Testis (tissue), 2 donors: ENCODE results near the gene FUT1.

Experiments
- POLR2A ChIP-seq: fragments of 450-650 bp; IDR thresholded peaks from one replicate; pipeline ENCODE4 v1.6.1; 2017; ENCODE audit warnings: antibody characterized with exemption, mild to moderate bottlenecking, moderate library complexity
- TF ChIP-seq, protein P1 (sequence below), 3 experiments: fragments of 450-650 bp in 2 of 3; fragments of 200-600 bp in 1 of 3; sonication (generic) in 1 of 3; IDR thresholded peaks; one replicate each; pipeline ENCODE4 v1.5.1; 2016 to 2019; ENCODE audit warnings: antibody characterized with exemption in 3 of 3, mild to moderate bottlenecking in 2 of 3, moderate library complexity in 1 of 3

DNA sequence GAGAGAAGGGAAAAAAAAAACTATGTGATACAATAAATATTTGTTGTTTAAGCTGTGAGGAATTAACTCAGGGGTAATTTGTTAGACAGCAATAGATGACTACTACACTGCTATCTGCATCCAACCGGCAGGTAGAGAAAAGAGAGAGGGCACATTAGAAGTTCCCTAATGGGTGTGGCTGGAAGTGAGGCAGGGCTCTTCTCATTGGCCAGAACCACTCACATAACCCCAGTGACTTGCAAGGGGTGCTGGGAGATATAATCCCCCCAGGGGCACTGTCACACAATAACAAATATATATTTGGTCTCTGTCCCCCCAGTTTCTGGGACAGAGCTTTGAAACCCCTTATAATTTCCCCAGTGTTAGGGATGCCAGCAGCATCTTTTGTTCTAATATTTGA, 27.2 kb upstream of the FUT1 start:
- TF ChIP-seq, protein P1, sequence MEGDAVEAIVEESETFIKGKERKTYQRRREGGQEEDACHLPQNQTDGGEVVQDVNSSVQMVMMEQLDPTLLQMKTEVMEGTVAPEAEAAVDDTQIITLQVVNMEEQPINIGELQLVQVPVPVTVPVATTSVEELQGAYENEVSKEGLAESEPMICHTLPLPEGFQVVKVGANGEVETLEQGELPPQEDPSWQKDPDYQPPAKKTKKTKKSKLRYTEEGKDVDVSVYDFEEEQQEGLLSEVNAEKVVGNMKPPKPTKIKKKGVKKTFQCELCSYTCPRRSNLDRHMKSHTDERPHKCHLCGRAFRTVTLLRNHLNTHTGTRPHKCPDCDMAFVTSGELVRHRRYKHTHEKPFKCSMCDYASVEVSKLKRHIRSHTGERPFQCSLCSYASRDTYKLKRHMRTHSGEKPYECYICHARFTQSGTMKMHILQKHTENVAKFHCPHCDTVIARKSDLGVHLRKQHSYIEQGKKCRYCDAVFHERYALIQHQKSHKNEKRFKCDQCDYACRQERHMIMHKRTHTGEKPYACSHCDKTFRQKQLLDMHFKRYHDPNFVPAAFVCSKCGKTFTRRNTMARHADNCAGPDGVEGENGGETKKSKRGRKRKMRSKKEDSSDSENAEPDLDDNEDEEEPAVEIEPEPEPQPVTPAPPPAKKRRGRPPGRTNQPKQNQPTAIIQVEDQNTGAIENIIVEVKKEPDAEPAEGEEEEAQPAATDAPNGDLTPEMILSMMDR (IDR thresholded peaks at IDR 0.05): no peak
- TF ChIP-seq POLR2A: no peak
